ES-I3 (cell line): Measurements from ENCODE around the gene NSUN5.
"Not testable (repeated sequence)": the region's sequence is repeated elsewhere in the genome, so short reads cannot be mapped to it uniquely, and the experiment has no call there.

ENCODE experiments used
- H3K36me3 ChIP-seq: 2 replicates; pipeline ENCODE4 v1.6.1; 2013; ENCODE audit warnings: mild to moderate bottlenecking, low read length, control low read depth, moderate library complexity; ENCODE audit not compliant: insufficient read depth
- H3K4me1 ChIP-seq: 2 replicates; pipeline ENCODE4 v1.6.1; 2013; ENCODE audit warnings: mild to moderate bottlenecking, control low read depth, low read length; ENCODE audit not compliant: insufficient read depth
- H3K9ac ChIP-seq: 2 replicates; pipeline ENCODE4 v1.6.1; 2013; ENCODE audit warnings: low read depth, mild to moderate bottlenecking, low read length, moderate library complexity
- H3K9me3 ChIP-seq: 2 replicates; pipeline ENCODE4 v1.6.1; 2013; ENCODE audit warnings: mild to moderate bottlenecking, low read length, moderate library complexity; ENCODE audit not compliant: control insufficient read depth, insufficient read depth

NSUN5 gene

GRCh38 chr7:73316521-73316920 is 7.9 kb upstream of the NSUN5 start:
- Histone ChIP-seq H3K36me3 (no peaks in the 10 kb centered on the region), H3K9me3 (no peaks in the 10 kb centered on the region), H3K9ac (no peak overlapping the region), H3K4me1 (no peaks in the 10 kb centered on the region)

GRCh38 chr7:73314271-73314670 is 5.6 kb upstream of the NSUN5 start:
- H3K9me3 ChIP-seq: no peaks in the 10 kb centered on the region
- H3K4me1 ChIP-seq: no peaks in the 10 kb centered on the region
- H3K9ac ChIP-seq: no peak overlapping the region
- H3K36me3 ChIP-seq: no peaks in the 10 kb centered on the region

GRCh38 chr7:73313521-73313906 is 4.9 kb upstream of the NSUN5 start:
- Histone ChIP-seq H3K9me3 (no peaks in the 10 kb centered on the region), H3K4me1 (no peaks in the 10 kb centered on the region), H3K36me3 (no peaks in the 10 kb centered on the region), H3K9ac (no peak overlapping the region)

GRCh38 chr7:73312831-73313520 is 4.3 kb upstream of the NSUN5 start:
- Histone ChIP-seq H3K9ac (no peak overlapping the region), H3K9me3 (no peaks in the 10 kb centered on the region), H3K4me1 (no peaks in the 10 kb centered on the region), H3K36me3 (no peaks in the 10 kb centered on the region)

- not testable (repeated sequence) for H3K36me3 ChIP-seq, H3K4me1 ChIP-seq, H3K9ac ChIP-seq, H3K9me3 ChIP-seq
These were observed 2.8 kb upstream of the NSUN5 start for GRCh38 chr7:73311421-73311820.

- Histone ChIP-seq H3K9ac (peak overlapping the region; percentile 87), H3K9me3 (no peaks in the 10 kb centered on the region), H3K4me1 (peaks cover 3% of the 10 kb centered on the region; the same call in 1 of the 2 replicates), H3K36me3 (peaks cover 16% of the 10 kb centered on the region)
These were observed 457 bp downstream of the NSUN5 start for GRCh38 chr7:73308074-73308664.

- H3K9ac ChIP-seq: peak overlapping the region; percentile 87; the same call in 1 of the 2 replicates
- peaks cover 16% of the 10 kb centered on the region for H3K36me3 ChIP-seq
- peaks cover 3% of the 10 kb centered on the region; the same call in 1 of the 2 replicates for H3K4me1 ChIP-seq
- H3K9me3 ChIP-seq: no peaks in the 10 kb centered on the region
These were observed 1.2 kb downstream of the NSUN5 start for GRCh38 chr7:73307436-73307835.

GRCh38 chr7:73304612-73305387 is 3.8 kb downstream of the NSUN5 start:
- not testable (repeated sequence) for H3K9me3 ChIP-seq, H3K9ac ChIP-seq, H3K4me1 ChIP-seq
- H3K36me3 ChIP-seq: peaks cover 16% of the 10 kb centered on the region

GRCh38 chr7:73304071-73304470 is 4.6 kb downstream of the NSUN5 start:
- Histone ChIP-seq H3K9me3 (no peaks in the 10 kb centered on the region), H3K4me1 (peaks cover 3% of the 10 kb centered on the region; the same call in 1 of the 2 replicates), H3K9ac (no peak overlapping the region), H3K36me3 (peaks cover 16% of the 10 kb centered on the region)

GRCh38 chr7:73303546-73303945 is 5.1 kb downstream of the NSUN5 start:
- Histone ChIP-seq H3K9me3 (no peaks in the 10 kb centered on the region), H3K4me1 (peaks cover 3% of the 10 kb centered on the region; the same call in 1 of the 2 replicates), H3K9ac (no peak overlapping the region), H3K36me3 (peaks cover 16% of the 10 kb centered on the region)

GRCh38 chr7:73302846-73303245 is 5.8 kb downstream of the NSUN5 start:
- H3K9me3 ChIP-seq, H3K4me1 ChIP-seq, H3K9ac ChIP-seq: not testable (repeated sequence)
- peaks cover 16% of the 10 kb centered on the region for H3K36me3 ChIP-seq

- H3K4me1 ChIP-seq, H3K9ac ChIP-seq, H3K9me3 ChIP-seq: not testable (repeated sequence)
These were observed 7.5 kb downstream of the NSUN5 start for GRCh38 chr7:73301108-73301507.

GRCh38 chr7:73299812-73300211 is 8.8 kb downstream of the NSUN5 start:
- not testable (repeated sequence) for H3K36me3 ChIP-seq, H3K9me3 ChIP-seq, H3K9ac ChIP-seq, H3K4me1 ChIP-seq

More at GRCh38 chr7:73301108-73301507, 7.5 kb downstream of the NSUN5 start:
- H3K36me3 ChIP-seq: not testable (repeated sequence)

- not testable (repeated sequence) for H3K4me1 ChIP-seq, H3K9me3 ChIP-seq, H3K9ac ChIP-seq, H3K36me3 ChIP-seq
These were observed 10.9 kb downstream of the NSUN5 start for GRCh38 chr7:73297706-73298105.

GRCh38 chr7:73297235-73297634 is 11.4 kb downstream of the NSUN5 start:
- H3K36me3 ChIP-seq, H3K4me1 ChIP-seq: not testable (repeated sequence)

More at GRCh38 chr7:73297235-73297634, 11.4 kb downstream of the NSUN5 start:
- H3K9me3 ChIP-seq, H3K9ac ChIP-seq: not testable (repeated sequence)
